Mesenchymal stem cell (in vitro differentiated cells and primary cell): ENCODE results near the gene IMPDH2.

Experiments used
- DNase-seq: peaks from one replicate; pipeline ENCODE4 v3.0.0-alpha.2; 2013
- H2AFZ ChIP-seq: one replicate; pipeline ENCODE4 v1.6.1; 2013; ENCODE audit warnings: low read depth, mild to moderate bottlenecking, control low read depth, inconsistent platforms, low read length, moderate library complexity
- H2AK5ac ChIP-seq: 2 replicates; pipeline ENCODE4 v1.6.1; 2013; ENCODE audit warnings: low read length, moderate library complexity, mild to moderate bottlenecking, inconsistent platforms; ENCODE audit not compliant: severe bottlenecking
- H2BK120ac ChIP-seq: one replicate; pipeline ENCODE4 v1.6.1; 2013; ENCODE audit warnings: low read depth, mild to moderate bottlenecking, inconsistent platforms, low read length, moderate library complexity
- H2BK12ac ChIP-seq, 2 experiments: one replicate each; pipeline ENCODE4 v1.6.1; 2013; ENCODE audit warnings: inconsistent platforms in 2 of 2, low read length in 2 of 2, mild to moderate bottlenecking in 2 of 2, moderate library complexity in 2 of 2, control low read depth in 1 of 2
- H2BK15ac ChIP-seq: one replicate; pipeline ENCODE4 v1.6.1; 2013; ENCODE audit warnings: mild to moderate bottlenecking, low read depth, inconsistent platforms; ENCODE audit not compliant: poor library complexity, severe bottlenecking
- H2BK5ac ChIP-seq: 2 replicates; pipeline ENCODE4 v1.6.1; 2013; ENCODE audit warnings: low read depth, mild to moderate bottlenecking, low read length, control low read depth, inconsistent platforms; ENCODE audit not compliant: poor library complexity, severe bottlenecking
- H3K14ac ChIP-seq, 2 experiments: one replicate each; pipeline ENCODE4 v1.6.1; 2013; ENCODE audit warnings: inconsistent platforms in 2 of 2, low read length in 2 of 2, control low read depth in 1 of 2, mild to moderate bottlenecking in 1 of 2, moderate library complexity in 1 of 2
- H3K18ac ChIP-seq, 2 experiments: one replicate each; pipeline ENCODE4 v1.6.1; 2013; ENCODE audit warnings: inconsistent platforms in 2 of 2, low read length in 2 of 2, control low read depth in 1 of 2, low read depth in 1 of 2, mild to moderate bottlenecking in 1 of 2
- H3K23ac ChIP-seq, 2 experiments: one replicate each; pipeline ENCODE4 v1.6.1; 2013; ENCODE audit warnings: inconsistent platforms in 2 of 2, low read length in 2 of 2, mild to moderate bottlenecking in 2 of 2, moderate library complexity in 2 of 2, control low read depth in 1 of 2
- H3K27ac ChIP-seq: 2 replicates; pipeline ENCODE4 v1.5.1; 2013; ENCODE audit warnings: mild to moderate bottlenecking, moderate library complexity, low read length, control low read depth, inconsistent platforms; ENCODE audit not compliant: poor library complexity, severe bottlenecking
- H3K27me3 ChIP-seq, 2 experiments: 2 replicates each; pipeline versions ENCODE4 v1.6.1 to v1.7.0; 2013; ENCODE audit warnings: low read length in 2 of 2, mild to moderate bottlenecking in 2 of 2, moderate library complexity in 2 of 2, control low read depth in 1 of 2, inconsistent platforms in 1 of 2; ENCODE audit not compliant: control insufficient read depth in 1 of 2, insufficient read depth in 1 of 2
- H3K36me3 ChIP-seq, 2 experiments: 2 replicates each; pipeline versions ENCODE4 v1.6.1 to v1.7.0; 2013; ENCODE audit warnings: low read length in 2 of 2, control low read depth in 1 of 2, inconsistent platforms in 1 of 2, low read depth in 1 of 2, mild to moderate bottlenecking in 1 of 2; ENCODE audit not compliant: insufficient read depth in 2 of 2, control insufficient read depth in 1 of 2
- H3K4ac ChIP-seq, 2 experiments: one replicate each; pipeline ENCODE4 v1.6.1; 2013; ENCODE audit warnings: inconsistent platforms in 2 of 2, low read length in 2 of 2, mild to moderate bottlenecking in 2 of 2, moderate library complexity in 2 of 2, control low read depth in 1 of 2, low read depth in 1 of 2
- H3K4me1 ChIP-seq: 2 replicates; pipeline ENCODE4 v1.6.1; 2013; ENCODE audit warnings: low read depth, low read length, control low read depth; ENCODE audit not compliant: control insufficient read depth, insufficient read depth
- H3K4me2 ChIP-seq: 2 replicates; pipeline ENCODE4 v1.6.1; 2013; ENCODE audit warnings: low read length, mild to moderate bottlenecking, inconsistent platforms; ENCODE audit not compliant: poor library complexity, severe bottlenecking
- H3K4me3 ChIP-seq, 2 experiments: 2 replicates each; pipeline versions ENCODE4 v1.5.1 to v1.7.0; 2013; ENCODE audit warnings: low read length in 2 of 2, mild to moderate bottlenecking in 2 of 2, control low read depth in 1 of 2, low read depth in 1 of 2; ENCODE audit not compliant: insufficient read depth in 1 of 2
- H3K79me1 ChIP-seq: replicated peaks from 2 replicates; pipeline ENCODE4 v1.6.1; 2013; ENCODE audit warnings: mild to moderate bottlenecking, control low read depth, low read length, inconsistent platforms; ENCODE audit not compliant: poor library complexity, severe bottlenecking
- H3K9ac ChIP-seq: 2 replicates; pipeline ENCODE4 v1.7.0; 2013; ENCODE audit warnings: mild to moderate bottlenecking, low read length, moderate library complexity
- H3K9me3 ChIP-seq: 2 replicates; pipeline ENCODE4 v1.7.0; 2013; ENCODE audit warnings: mild to moderate bottlenecking, low read length; ENCODE audit not compliant: control insufficient read depth
- H4K8ac ChIP-seq: one replicate; pipeline ENCODE4 v1.6.1; 2013; ENCODE audit warnings: inconsistent platforms, mild to moderate bottlenecking, low read length, moderate library complexity
- H4K91ac ChIP-seq: one replicate; pipeline ENCODE4 v1.6.1; 2013; ENCODE audit warnings: mild to moderate bottlenecking, low read length, inconsistent platforms
- WGBS: methylation state at CpG from one replicate; pipeline ENCODE4 v1.1.7; 2013; ENCODE audit warnings: mixed read lengths; 5-methylcytosine and 5-hydroxymethylcytosine counted together

IMPDH2 gene

DNA sequence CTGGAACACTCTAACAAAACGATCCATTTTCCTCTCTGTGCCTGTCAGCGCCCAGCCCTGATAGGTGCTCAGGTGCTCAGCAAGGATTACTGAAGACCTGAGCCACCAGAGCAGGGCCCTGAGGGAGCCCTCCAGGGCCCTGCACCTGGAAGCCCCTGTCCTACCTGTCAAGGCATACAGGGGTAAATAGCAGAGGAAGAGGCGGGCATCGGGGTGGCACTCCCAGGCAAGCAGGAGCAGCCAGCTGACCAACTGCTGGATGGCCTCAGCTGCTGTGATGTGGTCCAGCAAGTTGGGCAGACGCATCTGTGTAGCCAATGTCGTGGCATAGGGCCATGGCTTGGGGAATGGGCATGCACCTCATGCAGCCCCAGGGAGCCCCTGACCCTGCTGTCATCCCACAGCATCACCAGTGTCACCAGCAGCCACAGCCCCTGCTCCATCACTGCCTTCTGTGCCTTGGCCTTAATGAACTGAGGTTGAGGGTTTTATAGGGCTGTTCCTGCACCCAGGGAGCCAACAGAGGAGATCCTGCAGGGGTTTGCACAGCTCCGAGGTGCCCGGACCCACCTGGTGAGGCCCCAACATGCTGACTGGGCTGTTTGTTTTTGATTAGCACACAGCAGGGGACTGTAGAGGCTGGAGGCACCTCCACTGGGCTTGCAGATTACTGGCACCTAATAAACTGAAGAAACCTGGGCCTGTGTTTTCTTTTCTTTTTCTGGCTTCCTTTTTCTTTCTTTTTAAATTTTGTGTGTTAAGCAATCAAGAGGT, 29.9 kb downstream of the IMPDH2 start:
- no peak overlapping the region for H2BK12ac ChIP-seq
- no peak overlapping the region for H3K4ac ChIP-seq
- peak overlapping the region; percentile 52 for H4K91ac ChIP-seq
- no peaks in the 10 kb centered on the region for H3K9me3 ChIP-seq
- no peak overlapping the region for H3K9ac ChIP-seq
- DNase-seq = no peak
- 80% methylated on average over 8 of the region's 8 CpGs for WGBS
- H3K27me3 ChIP-seq = no peaks in the 10 kb centered on the region
- H2BK15ac ChIP-seq = no peak overlapping the region
- no peak overlapping the region for H3K4me3 ChIP-seq
- no peak overlapping the region for H2BK5ac ChIP-seq
- H3K23ac ChIP-seq = no peak overlapping the region
- H3K14ac ChIP-seq = no peak overlapping the region
- no peak overlapping the region for H4K8ac ChIP-seq
- H2BK120ac ChIP-seq = no peak overlapping the region
- H3K18ac ChIP-seq = no peak overlapping the region
- H3K4me1 ChIP-seq = peaks cover 10% of the 10 kb centered on the region
- peaks cover 20% of the 10 kb centered on the region for H3K79me1 ChIP-seq
- no peak overlapping the region for H3K4me2 ChIP-seq
- H2AFZ ChIP-seq = no peak overlapping the region
- H3K27ac ChIP-seq = no peak overlapping the region
- H2AK5ac ChIP-seq = no peak overlapping the region
- peaks cover 14 to 33% of the 10 kb centered on the region in 2 experiments for H3K36me3 ChIP-seq

DNA sequence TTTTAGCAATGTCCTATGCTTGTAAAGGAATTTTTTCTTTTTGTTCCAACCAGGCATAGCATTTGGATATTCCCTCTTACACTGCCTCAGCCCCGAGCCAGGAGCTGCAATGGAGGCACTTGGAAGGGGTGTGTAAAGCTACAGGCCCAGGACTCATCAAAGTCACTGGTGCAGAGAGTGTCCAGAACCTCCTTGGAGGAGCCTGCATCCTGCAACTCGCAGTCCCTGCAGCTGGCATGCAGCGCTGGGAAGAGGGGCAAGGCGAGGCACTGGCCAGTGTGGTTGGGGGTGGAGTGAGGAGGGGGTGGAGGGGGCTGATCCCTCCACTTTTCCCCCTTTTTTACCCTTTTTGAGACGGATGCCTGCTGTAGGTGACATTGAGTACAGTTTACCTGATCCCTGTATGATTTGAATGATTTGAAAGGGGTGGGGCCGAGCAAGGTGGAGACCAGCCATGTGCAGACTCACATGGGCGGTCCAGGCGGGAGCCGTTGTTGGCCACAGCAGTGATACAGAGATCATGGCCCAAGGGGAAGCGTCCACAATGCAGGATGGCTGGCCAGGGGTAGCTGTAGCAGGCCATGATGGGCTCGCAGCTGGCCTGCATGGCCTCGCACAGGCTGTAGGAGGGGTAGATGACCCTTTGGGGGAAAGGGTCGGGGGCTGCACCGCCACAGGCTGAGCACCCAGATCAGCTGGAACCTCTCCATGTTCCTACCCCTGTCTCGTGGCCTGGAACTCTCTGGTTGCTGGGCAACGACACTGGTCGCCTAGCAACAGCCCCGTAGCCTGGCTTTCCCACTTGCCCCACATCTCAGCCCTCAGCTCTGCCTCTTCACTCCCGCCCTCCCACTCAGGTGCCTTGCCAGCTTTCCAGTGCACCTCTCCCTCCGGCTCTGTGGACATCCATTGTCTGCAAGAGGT, 31.2 kb downstream of the IMPDH2 start:
- peaks cover 10% of the 10 kb centered on the region for H3K4me1 ChIP-seq
- peaks cover 16 to 33% of the 10 kb centered on the region in 2 experiments for H3K36me3 ChIP-seq
- DNase-seq = no peak
- WGBS = 90% methylated on average over 19 of the region's 20 CpGs
- H2BK15ac ChIP-seq = no peak overlapping the region
- no peak overlapping the region for H3K27ac ChIP-seq
- H2AFZ ChIP-seq = no peak overlapping the region
- no peaks in the 10 kb centered on the region for H3K27me3 ChIP-seq
- H4K8ac ChIP-seq = no peak overlapping the region
- H3K4me2 ChIP-seq = no peak overlapping the region
- H2AK5ac ChIP-seq = no peak overlapping the region
- no peak overlapping the region for H2BK5ac ChIP-seq
- no peak overlapping the region for H2BK12ac ChIP-seq
- H3K4me3 ChIP-seq = no peak overlapping the region
- H3K23ac ChIP-seq = no peak overlapping the region
- no peaks in the 10 kb centered on the region for H3K9me3 ChIP-seq
- no peak overlapping the region for H3K14ac ChIP-seq
- no peak overlapping the region for H4K91ac ChIP-seq
- H3K9ac ChIP-seq = no peak overlapping the region
- H3K18ac ChIP-seq = no peak overlapping the region
- H3K79me1 ChIP-seq = peaks cover 24% of the 10 kb centered on the region
- H2BK120ac ChIP-seq = no peak overlapping the region
- no peak overlapping the region for H3K4ac ChIP-seq

- no peak overlapping the region for H2BK15ac ChIP-seq
- H3K9me3 ChIP-seq = no peaks in the 10 kb centered on the region
Observed at GRCh38 chr3:48997102-48997635, 32.0 kb downstream of the IMPDH2 start.

GRCh38 chr3:48996640-48997039, 32.6 kb downstream of the IMPDH2 start:
- Histone ChIP-seq H2AFZ (no peak overlapping the region), H3K14ac (no peak overlapping the region), H3K36me3 (peaks cover 16 to 26% of the 10 kb centered on the region in 2 experiments), H3K4ac (no peak overlapping the region), H4K8ac (no peak overlapping the region), H3K9ac (no peak overlapping the region), H3K4me3 (no peak overlapping the region), H2BK120ac (no peak overlapping the region), H3K4me1 (peaks cover 12% of the 10 kb centered on the region), H3K9me3 (no peaks in the 10 kb centered on the region), H3K23ac (no peak overlapping the region), H3K79me1 (peaks cover 28% of the 10 kb centered on the region), H2BK15ac (no peak overlapping the region), H2BK5ac (no peak overlapping the region), H2AK5ac (no peak overlapping the region), H4K91ac (no peak overlapping the region), H3K27ac (no peak overlapping the region), H3K27me3 (no peaks in the 10 kb centered on the region), H3K4me2 (no peak overlapping the region), H3K18ac (no peak overlapping the region), H2BK12ac (no peak overlapping the region)
- DNase-seq = no peak
- 98% methylated on average over 8 of the region's 8 CpGs for WGBS

More at GRCh38 chr3:48997102-48997635, 32.0 kb downstream of the IMPDH2 start:
- Histone ChIP-seq H2BK120ac (no peak overlapping the region), H2BK12ac (no peak overlapping the region), H3K79me1 (peaks cover 26% of the 10 kb centered on the region), H3K9ac (no peak overlapping the region), H3K4me2 (no peak overlapping the region), H4K91ac (no peak overlapping the region), H3K23ac (no peak overlapping the region), H2AK5ac (no peak overlapping the region), H3K4me3 (no peak overlapping the region), H3K4ac (no peak overlapping the region), H3K14ac (no peak overlapping the region), H3K4me1 (peaks cover 10% of the 10 kb centered on the region), H3K27ac (no peak overlapping the region), H3K18ac (no peak overlapping the region), H2BK5ac (no peak overlapping the region), H3K27me3 (no peaks in the 10 kb centered on the region), H4K8ac (no peak overlapping the region), H3K36me3 (peaks cover 16 to 31% of the 10 kb centered on the region in 2 experiments), H2AFZ (no peak overlapping the region)
- 91% methylated on average over 8 of the region's 8 CpGs for WGBS
- no peak for DNase-seq
